GF-D8 (cell line): ENCODE data around the gene PIK3R1.
A peak's percentile ranks its signal among the peaks of the same experiment; 100 is the strongest.

Source experiments
- DNase-seq: peaks from one replicate; lab custom pipeline; 2025; lab: John Stamatoyannopoulos, UW

The PIK3R1 gene

GRCh38 chr5:68331192-68332079 is 115.9 kb downstream of the PIK3R1 start:
- DNase-seq, result peak; percentile 2

- DNase-seq, result no peak
Observed at GRCh38 chr5:68332080-68332451, 116.5 kb downstream of the PIK3R1 start.

- DNase-seq, result no peak
Observed at GRCh38 chr5:68332556-68332955, 117.0 kb downstream of the PIK3R1 start.

- DNase-seq, result no peak
Observed at GRCh38 chr5:68333649-68334552, 118.3 kb downstream of the PIK3R1 start.

GRCh38 chr5:68334553-68334886 is 119.0 kb downstream of the PIK3R1 start:
- DNase-seq, result no peak

- no peak for DNase-seq
Observed at GRCh38 chr5:68335075-68335474, 119.5 kb downstream of the PIK3R1 start.

GRCh38 chr5:68336200-68336599 is 120.6 kb downstream of the PIK3R1 start:
- DNase-seq, result no peak

- no peak for DNase-seq
Observed at GRCh38 chr5:68337235-68337634, 121.7 kb downstream of the PIK3R1 start.

GRCh38 chr5:68339921-68340321 is 124.4 kb downstream of the PIK3R1 start:
- no peak for DNase-seq

- DNase-seq, result no peak
Observed at GRCh38 chr5:68341006-68341405, 125.5 kb downstream of the PIK3R1 start.

GRCh38 chr5:68342693-68343092 is 127.1 kb downstream of the PIK3R1 start:
- DNase-seq, result no peak

- no peak for DNase-seq
Observed at GRCh38 chr5:68343421-68343826, 127.9 kb downstream of the PIK3R1 start.

- DNase-seq, result no peak
Observed at GRCh38 chr5:68344447-68345111, 129.0 kb downstream of the PIK3R1 start.

GRCh38 chr5:68345171-68345570 is 129.6 kb downstream of the PIK3R1 start:
- no peak for DNase-seq

GRCh38 chr5:68345582-68345981 is 130.0 kb downstream of the PIK3R1 start:
- no peak for DNase-seq

- no peak for DNase-seq
Observed at GRCh38 chr5:68347536-68347935, 132.0 kb downstream of the PIK3R1 start.

- no peak for DNase-seq
Observed at GRCh38 chr5:68348447-68349222, 133.1 kb downstream of the PIK3R1 start.

- DNase-seq, result no peak
Observed at GRCh38 chr5:68350176-68350575, 134.6 kb downstream of the PIK3R1 start.
